H9 (cell line): Measurements from ENCODE around the gene HAGHL. TPM values are rescaled to one million over a fixed set of nuclear protein-coding genes. Genes with fewer than 3 reads are reported as not detected.

ENCODE experiments used
- DNase-seq: peaks from one replicate; pipeline ENCODE4 v3.0.0-alpha.2; 2017
- H2AFZ ChIP-seq: one replicate; pipeline ENCODE4 v1.6.1; 2013; ENCODE audit warnings: mild to moderate bottlenecking, low read length, control low read depth, moderate library complexity
- H2AK5ac ChIP-seq: 2 replicates; pipeline ENCODE4 v1.6.1; 2013; ENCODE audit warnings: low read length, control low read depth, mixed read lengths; ENCODE audit not compliant: insufficient read length
- H2BK120ac ChIP-seq: one replicate; pipeline ENCODE4 v1.6.1; 2013; ENCODE audit warnings: low read depth, mild to moderate bottlenecking, low read length, control low read depth, inconsistent platforms; ENCODE audit not compliant: poor library complexity, severe bottlenecking
- H2BK12ac ChIP-seq: 2 replicates; pipeline ENCODE4 v1.6.1; 2013; ENCODE audit warnings: low read length, control low read depth, mixed read lengths, low read depth; ENCODE audit not compliant: insufficient read length
- H2BK15ac ChIP-seq: 2 replicates; pipeline ENCODE4 v1.6.1; 2013; ENCODE audit warnings: low read depth, low read length, control low read depth
- H2BK20ac ChIP-seq: one replicate; pipeline ENCODE4 v1.6.1; 2013; ENCODE audit warnings: low read depth, mild to moderate bottlenecking, low read length, control low read depth, inconsistent platforms; ENCODE audit not compliant: poor library complexity, severe bottlenecking
- H2BK5ac ChIP-seq: 2 replicates; pipeline ENCODE4 v1.6.1; 2013; ENCODE audit warnings: low read length, control low read depth, mixed read lengths; ENCODE audit not compliant: insufficient read length
- H3K14ac ChIP-seq: 2 replicates; pipeline ENCODE4 v1.6.1; 2013; ENCODE audit warnings: low read length, control low read depth; ENCODE audit not compliant: insufficient read depth
- H3K18ac ChIP-seq: 2 replicates; pipeline ENCODE4 v1.6.1; 2013; ENCODE audit warnings: low read depth, mild to moderate bottlenecking, mixed read lengths, low read length, control low read depth; ENCODE audit not compliant: insufficient read length
- H3K23ac ChIP-seq: 2 replicates; pipeline ENCODE4 v1.6.1; 2013; ENCODE audit warnings: low read length, control low read depth, mixed read lengths, low read depth; ENCODE audit not compliant: insufficient read length
- H3K23me2 ChIP-seq: 2 replicates; pipeline ENCODE4 v1.6.1; 2013; ENCODE audit warnings: low read depth, mild to moderate bottlenecking, mixed read lengths, low read length, control low read depth; ENCODE audit not compliant: insufficient read length, poor library complexity, severe bottlenecking
- H3K27ac ChIP-seq: 2 replicates; pipeline ENCODE4 v1.5.1; 2013; ENCODE audit warnings: low read length, control low read depth, mixed read lengths, low read depth; ENCODE audit not compliant: insufficient read length
- H3K27me3 ChIP-seq: 2 replicates; pipeline ENCODE4 v1.6.1; 2013; ENCODE audit warnings: low read length, control low read depth, inconsistent platforms; ENCODE audit not compliant: insufficient read depth
- H3K4ac ChIP-seq: 2 replicates; pipeline ENCODE4 v1.6.1; 2013; ENCODE audit warnings: low read depth, mild to moderate bottlenecking, control low read depth, inconsistent platforms, low read length, moderate library complexity
- H3K4me1 ChIP-seq: 2 replicates; pipeline ENCODE4 v1.6.1; 2013; ENCODE audit warnings: low read length, control low read depth, inconsistent platforms; ENCODE audit not compliant: insufficient read depth
- H3K4me2 ChIP-seq: 2 replicates; pipeline ENCODE4 v1.6.1; 2013; ENCODE audit warnings: low read length, control low read depth, mixed read lengths; ENCODE audit not compliant: insufficient read length, insufficient read depth
- H3K56ac ChIP-seq: 2 replicates; pipeline ENCODE4 v1.6.1; 2013; ENCODE audit warnings: low read depth, mild to moderate bottlenecking, mixed read lengths, low read length, control low read depth; ENCODE audit not compliant: insufficient read length
- H3K79me1 ChIP-seq: 2 replicates; pipeline ENCODE4 v1.6.1; 2013; ENCODE audit warnings: low read depth, mild to moderate bottlenecking, moderate library complexity, low read length, control low read depth, inconsistent platforms; ENCODE audit not compliant: insufficient read depth, poor library complexity, severe bottlenecking
- H3K79me2 ChIP-seq: 2 replicates; pipeline ENCODE4 v1.6.1; 2013; ENCODE audit warnings: low read length, control low read depth, inconsistent platforms; ENCODE audit not compliant: insufficient read depth
- H3K9ac ChIP-seq: 2 replicates; pipeline ENCODE4 v1.6.1; 2013; ENCODE audit warnings: low read length, control low read depth, mixed read lengths; ENCODE audit not compliant: insufficient read length; ENCODE audit errors: extremely low read depth
- H3K9me3 ChIP-seq: one replicate; pipeline ENCODE4 v1.6.1; 2013; ENCODE audit warnings: low read depth, low read length, inconsistent platforms; ENCODE audit not compliant: control insufficient read depth
- H3T11ph ChIP-seq: one replicate; pipeline ENCODE4 v1.6.1; 2013; ENCODE audit warnings: mild to moderate bottlenecking, low read length, control low read depth, inconsistent platforms
- H4K20me1 ChIP-seq: one replicate; pipeline ENCODE4 v1.6.1; 2013; ENCODE audit not compliant: control insufficient read depth, insufficient read length, insufficient read depth
- H4K5ac ChIP-seq: 2 replicates; pipeline ENCODE4 v1.6.1; 2013; ENCODE audit warnings: low read depth, mild to moderate bottlenecking, mixed read lengths, low read length, control low read depth; ENCODE audit not compliant: insufficient read length
- H4K8ac ChIP-seq: replicated peaks from 2 replicates; pipeline ENCODE4 v1.6.1; 2013; ENCODE audit warnings: low read length, control low read depth, mixed read lengths, low read depth; ENCODE audit not compliant: insufficient read length
- H4K91ac ChIP-seq: 2 replicates; pipeline ENCODE4 v1.6.1; 2013; ENCODE audit warnings: low read depth, mild to moderate bottlenecking, moderate library complexity, mixed read lengths, low read length, control low read depth; ENCODE audit not compliant: insufficient read length
- H3K27ac Mint-ChIP-seq, 3 experiments: 2 replicates in 2 of 3; 3 replicates in 1 of 3; pipeline ENCODE4 v1.8.0; 2020 to 2021; ENCODE audit warnings: mixed read lengths in 3 of 3, mild to moderate bottlenecking in 1 of 3, moderate library complexity in 1 of 3
- H3K27me3 Mint-ChIP-seq: 2 replicates; pipeline ENCODE4 v1.8.0; 2021; ENCODE audit warnings: low read depth, mild to moderate bottlenecking, moderate library complexity, mixed read lengths
- H3K36me3 Mint-ChIP-seq, 3 experiments: 2 replicates in 2 of 3; 3 replicates in 1 of 3; pipeline ENCODE4 v1.8.0; 2020 to 2021; ENCODE audit warnings: low read depth in 3 of 3, mixed read lengths in 3 of 3; ENCODE audit not compliant: insufficient read depth in 1 of 3
- H3K4me1 Mint-ChIP-seq, 2 experiments: 2 replicates each; pipeline ENCODE4 v1.8.0; 2020; ENCODE audit warnings: mixed read lengths in 2 of 2
- H3K4me3 Mint-ChIP-seq, 2 experiments: 2 replicates in 1 of 2; 3 replicates in 1 of 2; pipeline ENCODE4 v1.8.0; 2020 to 2021; ENCODE audit warnings: mild to moderate bottlenecking in 2 of 2, mixed read lengths in 2 of 2, moderate library complexity in 1 of 2
- H3K9me3 Mint-ChIP-seq, 2 experiments: 2 replicates in 1 of 2; 3 replicates in 1 of 2; pipeline ENCODE4 v1.8.0; 2020; ENCODE audit warnings: mild to moderate bottlenecking in 2 of 2, mixed read lengths in 2 of 2, moderate library complexity in 1 of 2
- CTCF ChIP-seq: fragments of 200-600 bp; sonication (generic); conservative IDR thresholded peaks from 3 replicates; pipeline ENCODE4 v1.8.0; 2021; ENCODE audit warnings: antibody characterized with exemption, mild to moderate bottlenecking
- WGBS: extraction: QIAGEN DNeasy Blood & Tissue Kit; methylation state at CpG from one replicate; pipeline ENCODE4 v1.1.7; 2013; ENCODE audit warnings: missing lambda C conversion rate, low lambda C conversion rate, mixed read lengths; ENCODE audit not compliant: insufficient read length; ENCODE audit errors: extremely low coverage; 5-methylcytosine and 5-hydroxymethylcytosine counted together
- total RNA-seq: library from RNA; stranded (reverse); gene quantifications from 2 replicates; pipeline ENCODE4 v1.2.1, GENCODE V29; 2021

Gene HAGHL
- total RNA-seq, 1 experiment from 2014 or later: 25.2 TPM

- Histone ChIP-seq H2BK12ac (no peak overlapping the region), H3K14ac (no peak overlapping the region), H3K27ac (no peak overlapping the region), H4K5ac (no peak overlapping the region), H2AFZ (no peak overlapping the region), H3K4me1 (no peaks in the 10 kb centered on the region), H3K23ac (no peak overlapping the region), H2BK15ac (no peak overlapping the region), H2BK20ac (no peak overlapping the region), H3K79me1 (no peaks in the 10 kb centered on the region), H2AK5ac (no peak overlapping the region), H4K91ac (no peak overlapping the region), H3K79me2 (no peaks in the 10 kb centered on the region), H3K9me3 (no peaks in the 10 kb centered on the region), H3K9ac (no peak overlapping the region), H4K8ac (no peak overlapping the region), H3K56ac (no peak overlapping the region), H3K4ac (no peak overlapping the region), H2BK120ac (no peak overlapping the region), H2BK5ac (no peak overlapping the region), H4K20me1 (no peaks in the 10 kb centered on the region), H3K4me2 (no peak overlapping the region), H3K27me3 (peaks cover 40% of the 10 kb centered on the region), H3T11ph (no peak overlapping the region), H3K23me2 (no peaks in the 10 kb centered on the region), H3K18ac (no peak overlapping the region)
- peaks cover 0 to 5% of the 10 kb centered on the region in 2 experiments; a peak in 1 of 4 replicates for H3K4me1 Mint-ChIP-seq
- H3K36me3 Mint-ChIP-seq: peaks cover 0 to 3% (median 0%) of the 10 kb centered on the region in 3 experiments; a peak in 2 of 7 replicates
- WGBS: no CpG with 5 or more reads among the region's 76 CpGs
- no peak for TF ChIP-seq CTCF
- peak; percentile 69 for DNase-seq
- no peak overlapping the region for H3K27ac Mint-ChIP-seq
- H3K4me3 Mint-ChIP-seq: 0 out of 5 replicates have a peak overlapping the region, but pooled peaks of 1 of the 2 experiments have one; percentile 23
- no peaks in the 10 kb centered on the region for H3K9me3 Mint-ChIP-seq
- H3K27me3 Mint-ChIP-seq: peaks cover 87% of the 10 kb centered on the region
Measured at GRCh38 chr16:700684-701584, 26.0 kb upstream of the HAGHL start.
